Esophagus squamous epithelium (tissue), 5 donors: ENCODE measurements around the gene FAM135A. TPM values are rescaled to one million over a fixed set of nuclear protein-coding genes. Genes with fewer than 3 reads are reported as not detected.
A peak's percentile ranks its signal among the peaks of the same experiment; 100 is the strongest.
"Not testable (repeated sequence)": the region's sequence is repeated elsewhere in the genome, so short reads cannot be mapped to it uniquely, and the experiment has no call there.

ENCODE experiments used
- DNase-seq: peaks from one replicate; lab custom pipeline; 2025; lab: John Stamatoyannopoulos, UW
- H3K27ac ChIP-seq, 4 donors: fragments of 200-600 bp; sonication (generic); one replicate each; pipeline ENCODE4 v1.5.1; 2016 to 2019; ENCODE audit warnings: mild to moderate bottlenecking in 1 of 4
- H3K27me3 ChIP-seq, 4 donors: fragments of 200-600 bp; sonication (generic); 1 replicate in 3 of 4; 2 replicates in 1 of 4; pipeline versions ENCODE4 v1.5.1 to v1.6.0; 2017 to 2021; ENCODE audit warnings: antibody characterized with exemption in 1 of 4
- H3K36me3 ChIP-seq, 3 donors: fragments of 200-600 bp; sonication (generic); one replicate each; pipeline ENCODE4 v1.5.1; 2016 to 2019
- H3K4me1 ChIP-seq, 3 donors: fragments of 200-600 bp; sonication (generic); one replicate each; pipeline ENCODE4 v1.5.1; 2017 to 2019
- H3K4me3 ChIP-seq, 4 donors: fragments of 200-600 bp; sonication (generic); 1 replicate in 3 of 4; 2 replicates in 1 of 4; pipeline ENCODE4 v1.5.1; 2016 to 2019; ENCODE audit warnings: mild to moderate bottlenecking in 2 of 4, moderate library complexity in 1 of 4
- H3K9me3 ChIP-seq, 3 donors: fragments of 200-600 bp; sonication (generic); one replicate each; pipeline ENCODE4 v1.5.1; 2016 to 2019
- POLR2A ChIP-seq, 4 donors: fragments of 450-650 bp; IDR thresholded peaks; one replicate each; pipeline ENCODE4 v1.6.1; 2017; ENCODE audit warnings: antibody characterized with exemption in 4 of 4, mild to moderate bottlenecking in 4 of 4, moderate library complexity in 3 of 4
- WGBS, 2 donors: methylation state at CpG; one replicate each; pipeline ENCODE4 v1.1.5; 2018; 5-methylcytosine and 5-hydroxymethylcytosine counted together
- intact Hi-C: fragments of 100-400 bp; cut with DNase I; formaldehyde crosslinking; loops from one replicate; pipeline ENCODE4 v1.15.0; 2022
- total RNA-seq, 4 donors: library from RNA; depleted of rRNA; stranded (reverse); fragments of >200 nt; gene quantifications; one replicate each; pipeline ENCODE4 v1.1.0, GENCODE V29; 2016
- TF ChIP-seq, protein P1 (sequence below), 6 experiments: fragments of 450-650 bp in 4 of 6; fragments of 200-600 bp in 2 of 6; sonication (generic) in 2 of 6; IDR thresholded peaks; one replicate each; pipeline ENCODE4 v1.5.1; 2016 to 2019; ENCODE audit warnings: antibody characterized with exemption in 6 of 6, mild to moderate bottlenecking in 4 of 6, moderate library complexity in 4 of 6
- donor health status: DM: yes; HTN: yes; CAD: no.

FAM135A gene
- total RNA-seq, 4 donors from 2014 or later: 81.4 to 142 (median 120) TPM

DNA sequence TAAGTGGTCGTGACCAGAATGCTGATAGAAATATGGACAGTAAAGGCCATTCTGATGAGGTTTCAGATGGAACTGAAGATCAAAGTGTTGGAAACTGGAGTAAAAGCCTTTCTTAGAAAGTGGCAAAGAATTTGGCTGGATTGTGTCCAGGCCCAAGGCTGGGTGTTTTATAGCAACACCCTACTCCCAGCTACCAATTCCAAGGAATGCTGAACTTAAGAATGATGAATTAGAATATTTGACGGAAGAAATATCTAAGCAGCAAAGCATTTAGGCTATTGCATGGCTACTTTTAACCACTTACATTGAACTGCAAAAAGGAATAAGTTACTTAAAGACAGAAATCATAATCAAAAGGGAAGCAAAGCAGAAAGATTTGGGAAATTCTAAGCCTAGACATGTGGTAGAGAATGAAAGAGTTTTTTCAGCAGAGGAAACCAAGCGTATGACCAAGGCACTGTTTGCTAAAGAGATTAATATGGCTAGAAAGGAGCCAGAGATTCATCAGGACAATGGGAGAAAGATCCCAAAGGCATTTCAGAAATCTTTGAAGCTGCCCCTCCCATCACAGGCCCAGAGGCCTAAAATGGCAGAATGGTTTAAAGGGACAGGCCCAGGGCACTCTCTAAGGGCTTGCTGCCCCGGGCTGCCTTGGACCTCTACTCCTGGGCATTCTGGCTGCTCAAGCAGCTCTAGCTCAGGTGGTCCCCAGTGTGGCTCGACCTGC, 179.2 kb downstream of the FAM135A start:
- Histone ChIP-seq H3K4me1 (peaks cover 0 to 45% (median 17%) of the 10 kb centered on the region in 3 donors), H3K36me3 (no peaks in the 10 kb centered on the region), H3K4me3 (no peak overlapping the region), H3K27ac (peak overlapping the region in 1 of 4 donors; percentile 17), H3K9me3 (no peaks in the 10 kb centered on the region), H3K27me3 (no peaks in the 10 kb centered on the region)
- intact Hi-C loops: no loop called here
- TF ChIP-seq, protein P1, sequence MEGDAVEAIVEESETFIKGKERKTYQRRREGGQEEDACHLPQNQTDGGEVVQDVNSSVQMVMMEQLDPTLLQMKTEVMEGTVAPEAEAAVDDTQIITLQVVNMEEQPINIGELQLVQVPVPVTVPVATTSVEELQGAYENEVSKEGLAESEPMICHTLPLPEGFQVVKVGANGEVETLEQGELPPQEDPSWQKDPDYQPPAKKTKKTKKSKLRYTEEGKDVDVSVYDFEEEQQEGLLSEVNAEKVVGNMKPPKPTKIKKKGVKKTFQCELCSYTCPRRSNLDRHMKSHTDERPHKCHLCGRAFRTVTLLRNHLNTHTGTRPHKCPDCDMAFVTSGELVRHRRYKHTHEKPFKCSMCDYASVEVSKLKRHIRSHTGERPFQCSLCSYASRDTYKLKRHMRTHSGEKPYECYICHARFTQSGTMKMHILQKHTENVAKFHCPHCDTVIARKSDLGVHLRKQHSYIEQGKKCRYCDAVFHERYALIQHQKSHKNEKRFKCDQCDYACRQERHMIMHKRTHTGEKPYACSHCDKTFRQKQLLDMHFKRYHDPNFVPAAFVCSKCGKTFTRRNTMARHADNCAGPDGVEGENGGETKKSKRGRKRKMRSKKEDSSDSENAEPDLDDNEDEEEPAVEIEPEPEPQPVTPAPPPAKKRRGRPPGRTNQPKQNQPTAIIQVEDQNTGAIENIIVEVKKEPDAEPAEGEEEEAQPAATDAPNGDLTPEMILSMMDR (IDR thresholded peaks at IDR 0.05): no peak
- no peak for TF ChIP-seq POLR2A (IDR thresholded peaks at IDR 0.05)
- 28 to 31% methylated on average over 4 of the region's 5 CpGs for WGBS, 2 donors
- no peak for DNase-seq

GRCh38 chr6:70593118-70593486, 179.8 kb downstream of the FAM135A start:
- Histone ChIP-seq H3K27me3 (no peaks in the 10 kb centered on the region), H3K36me3 (no peaks in the 10 kb centered on the region), H3K4me1 (peaks cover 0 to 39% (median 17%) of the 10 kb centered on the region in 3 donors), H3K9me3 (no peaks in the 10 kb centered on the region), H3K27ac (peak overlapping the region in 1 of 4 donors; percentile 17), H3K4me3 (no peak overlapping the region)
- TF ChIP-seq, protein P1 (IDR thresholded peaks at IDR 0.05): no peak
- TF ChIP-seq POLR2A (IDR thresholded peaks at IDR 0.05): no peak
- no peak for DNase-seq
- WGBS, 2 donors: 100% methylated on average over 1 of the region's 3 CpGs
- intact Hi-C loops: no loop called here

GRCh38 chr6:70599187-70599586, 185.9 kb downstream of the FAM135A start:
- WGBS, 2 donors: 73 to 74% methylated on average over 4 of the region's 4 CpGs
- Histone ChIP-seq H3K4me3 (no peak overlapping the region), H3K9me3 (no peaks in the 10 kb centered on the region), H3K27me3 (no peaks in the 10 kb centered on the region), H3K27ac (no peak overlapping the region), H3K36me3 (no peaks in the 10 kb centered on the region), H3K4me1 (no peaks in the 10 kb centered on the region)
- intact Hi-C loops: no loop called here
- no peak for TF ChIP-seq POLR2A (IDR thresholded peaks at IDR 0.05)
- TF ChIP-seq, protein P1 (IDR thresholded peaks at IDR 0.05): no peak
- no peak for DNase-seq

GRCh38 chr6:70601014-70601413, 187.7 kb downstream of the FAM135A start:
- intact Hi-C loops: no loop called here
- DNase-seq: no peak
- H3K27me3 ChIP-seq: no peaks in the 10 kb centered on the region
- H3K4me3 ChIP-seq: no peak overlapping the region
- H3K9me3 ChIP-seq: no peaks in the 10 kb centered on the region
- 60 to 70% methylated on average over 3 of the region's 3 CpGs for WGBS, 2 donors
- H3K4me1 ChIP-seq: no peaks in the 10 kb centered on the region
- H3K27ac ChIP-seq: no peak overlapping the region
- TF ChIP-seq POLR2A (IDR thresholded peaks at IDR 0.05): no peak
- TF ChIP-seq, protein P1 (IDR thresholded peaks at IDR 0.05): no peak
- H3K36me3 ChIP-seq: no peaks in the 10 kb centered on the region

- 83 to 93% methylated on average over 6 of the region's 6 CpGs for WGBS, 2 donors
- Histone ChIP-seq H3K36me3 (no peaks in the 10 kb centered on the region), H3K27ac (no peak overlapping the region), H3K27me3 (peaks cover 0 to 4% (median 0%) of the 10 kb centered on the region in 4 donors), H3K4me1 (no peaks in the 10 kb centered on the region), H3K9me3 (no peaks in the 10 kb centered on the region), H3K4me3 (no peak overlapping the region)
- intact Hi-C loops: no loop called here
- DNase-seq: no peak
- TF ChIP-seq POLR2A (IDR thresholded peaks at IDR 0.05): no peak
- TF ChIP-seq, protein P1 (IDR thresholded peaks at IDR 0.05): no peak
These were observed 190.9 kb downstream of the FAM135A start for GRCh38 chr6:70604254-70604653.

DNA sequence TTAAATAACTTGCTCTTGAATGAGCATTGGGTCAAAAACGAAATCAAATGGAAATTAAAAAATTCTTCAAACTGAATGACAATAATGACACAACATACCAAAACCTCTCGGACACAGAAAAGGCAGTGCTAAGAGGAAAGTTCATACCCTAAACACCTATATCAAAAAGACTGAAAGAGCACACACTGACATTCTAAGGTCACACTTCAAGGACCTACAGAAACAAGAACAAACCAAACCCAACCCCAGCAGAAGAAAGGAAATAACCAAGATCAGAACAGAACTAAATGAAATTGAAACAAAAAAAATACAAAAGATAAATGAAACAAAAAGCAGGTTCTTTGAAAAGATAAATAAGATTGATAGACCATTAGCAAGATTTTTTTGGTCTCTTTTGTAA, 194.1 kb downstream of the FAM135A start:
- WGBS, 2 donors: 69 to 84% methylated on average over 2 of the region's 2 CpGs
- H3K9me3 ChIP-seq, H3K4me3 ChIP-seq, DNase-seq, H3K36me3 ChIP-seq, H3K27me3 ChIP-seq, intact Hi-C loops, H3K27ac ChIP-seq, H3K4me1 ChIP-seq: not testable (repeated sequence)

- WGBS, 2 donors: 88% methylated on average over 2 of the region's 13 CpGs; no CpG with 5 or more reads in 1 of the 2 donors
- H3K27ac ChIP-seq, H3K4me1 ChIP-seq, DNase-seq, H3K9me3 ChIP-seq, H3K27me3 ChIP-seq, H3K4me3 ChIP-seq, H3K36me3 ChIP-seq, intact Hi-C loops: not testable (repeated sequence)
These were observed 195.9 kb downstream of the FAM135A start for GRCh38 chr6:70609181-70609580.
